AG09319 (cell line): ENCODE results near the gene REV3L.

ENCODE experiments used
- DNase-seq: peaks from one replicate; pipeline ENCODE4 v3.0.0-alpha.2; 2010; ENCODE audit warnings: low read depth; ENCODE audit errors: extremely low read depth
- CTCF ChIP-seq: IDR thresholded peaks from 2 replicates; pipeline ENCODE4 v1.5.1; 2011; ENCODE audit warnings: low read depth, mild to moderate bottlenecking, inconsistent platforms, low read length, moderate library complexity

Gene REV3L

GRCh38 chr6:111462770-111463391 lies 20.1 kb downstream of the REV3L start:
- no peak for DNase-seq
- TF ChIP-seq CTCF, result no peak

- no peak for TF ChIP-seq CTCF
- no peak for DNase-seq
Observed at GRCh38 chr6:111461860-111462259, 21.2 kb downstream of the REV3L start.

- TF ChIP-seq CTCF, result no peak
- DNase-seq, result no peak
Observed at GRCh38 chr6:111458670-111459232, 24.3 kb downstream of the REV3L start.

- DNase-seq, result no peak
- TF ChIP-seq CTCF, result no peak
Observed at GRCh38 chr6:111456208-111456607, 26.8 kb downstream of the REV3L start.

- no peak for TF ChIP-seq CTCF
- no peak for DNase-seq
Observed at GRCh38 chr6:111450636-111451035, 32.4 kb downstream of the REV3L start.

- no peak for TF ChIP-seq CTCF
- DNase-seq, result no peak
Observed at GRCh38 chr6:111450087-111450486, 32.9 kb downstream of the REV3L start.

- DNase-seq, result no peak
- no peak for TF ChIP-seq CTCF
Observed at GRCh38 chr6:111449129-111449528, 33.9 kb downstream of the REV3L start.
